GM23248 (cell line): ENCODE data around the gene LRRC18.

Source experiments
- EZH2 ChIP-seq: fragments of 200-600 bp; sonication (generic); IDR thresholded peaks from 2 replicates; pipeline ENCODE4 v1.6.1; 2018; ENCODE audit warnings: antibody characterized with exemption, mild to moderate bottlenecking; ENCODE audit not compliant: insufficient read depth, poor library complexity, severe bottlenecking
- EZH2phosphoT487 ChIP-seq: fragments of 200-600 bp; sonication (generic); IDR thresholded peaks from 2 replicates; pipeline ENCODE4 v1.6.1; 2018; ENCODE audit warnings: antibody characterized with exemption, moderate library complexity, mild to moderate bottlenecking, low read depth; ENCODE audit not compliant: insufficient read depth

DNA sequence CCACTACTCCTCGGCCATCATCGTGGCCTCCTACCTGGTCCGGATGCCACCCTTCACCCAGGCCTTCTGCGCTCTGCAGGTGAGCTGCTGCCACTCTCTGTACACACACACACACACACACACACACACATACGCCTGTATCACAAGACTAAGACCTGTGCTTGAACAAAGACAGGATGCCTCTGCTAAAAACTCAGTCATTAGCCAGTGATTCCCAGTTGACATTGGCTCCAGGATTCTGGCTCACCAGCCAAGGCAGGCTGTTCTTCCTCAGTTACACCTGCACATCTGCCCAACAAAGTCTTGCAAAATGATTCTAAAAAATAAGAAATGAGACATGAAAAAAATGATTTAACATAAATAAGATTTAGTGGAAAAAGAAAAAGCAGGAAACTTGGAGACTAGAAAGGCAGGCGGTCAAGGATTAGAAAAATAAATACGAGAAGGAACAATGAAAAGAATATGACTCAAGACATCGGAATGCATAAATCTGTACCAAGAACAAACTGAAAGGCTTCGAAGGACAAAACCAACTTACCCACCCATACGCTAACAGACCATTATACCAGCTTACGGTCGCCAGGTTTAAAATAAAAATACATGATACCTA, 7.4 kb upstream of the LRRC18 start:
- no peak for TF ChIP-seq EZH2phosphoT487
- TF ChIP-seq EZH2 = no peak
